CD1c-positive myeloid dendritic cell (primary cell): ENCODE measurements around the gene DOK3.

Experiments used
- DNase-seq: peaks from one replicate; pipeline ENCODE4 v3.0.0-alpha.2; 2016; ENCODE audit errors: extremely low spot score

DOK3 gene, protein sequence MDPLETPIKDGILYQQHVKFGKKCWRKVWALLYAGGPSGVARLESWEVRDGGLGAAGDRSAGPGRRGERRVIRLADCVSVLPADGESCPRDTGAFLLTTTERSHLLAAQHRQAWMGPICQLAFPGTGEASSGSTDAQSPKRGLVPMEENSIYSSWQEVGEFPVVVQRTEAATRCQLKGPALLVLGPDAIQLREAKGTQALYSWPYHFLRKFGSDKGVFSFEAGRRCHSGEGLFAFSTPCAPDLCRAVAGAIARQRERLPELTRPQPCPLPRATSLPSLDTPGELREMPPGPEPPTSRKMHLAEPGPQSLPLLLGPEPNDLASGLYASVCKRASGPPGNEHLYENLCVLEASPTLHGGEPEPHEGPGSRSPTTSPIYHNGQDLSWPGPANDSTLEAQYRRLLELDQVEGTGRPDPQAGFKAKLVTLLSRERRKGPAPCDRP

GRCh38 chr5:177509381-177509951 lies at the start of gene DOK3:
Gene DOK3 (minus strand): TSS chr5:177509826. CDS start chr5:177509540, 286 bp downstream.
- DNase-seq = peak; percentile 66

DNA sequence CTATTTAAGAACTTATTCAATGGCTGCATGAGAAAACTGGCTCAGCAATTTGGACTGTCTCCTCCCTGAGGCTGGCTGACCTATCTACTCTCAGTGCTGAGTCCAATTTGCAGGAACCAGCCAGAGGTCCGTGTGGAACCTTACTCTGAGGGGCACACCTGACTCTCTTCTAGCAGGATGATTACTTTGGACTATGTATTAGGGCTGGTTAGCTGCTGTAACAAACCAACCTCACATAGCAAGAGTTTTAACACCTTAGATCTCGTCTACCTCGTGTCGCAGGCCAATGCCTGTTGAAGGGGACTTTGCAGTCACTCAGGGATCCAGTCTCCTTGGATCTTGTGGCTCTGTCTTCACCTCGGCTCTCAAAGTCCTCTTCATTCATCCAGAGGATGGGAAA lies 48.2 kb upstream of the DOK3 start:
- no peak for DNase-seq

DNA sequence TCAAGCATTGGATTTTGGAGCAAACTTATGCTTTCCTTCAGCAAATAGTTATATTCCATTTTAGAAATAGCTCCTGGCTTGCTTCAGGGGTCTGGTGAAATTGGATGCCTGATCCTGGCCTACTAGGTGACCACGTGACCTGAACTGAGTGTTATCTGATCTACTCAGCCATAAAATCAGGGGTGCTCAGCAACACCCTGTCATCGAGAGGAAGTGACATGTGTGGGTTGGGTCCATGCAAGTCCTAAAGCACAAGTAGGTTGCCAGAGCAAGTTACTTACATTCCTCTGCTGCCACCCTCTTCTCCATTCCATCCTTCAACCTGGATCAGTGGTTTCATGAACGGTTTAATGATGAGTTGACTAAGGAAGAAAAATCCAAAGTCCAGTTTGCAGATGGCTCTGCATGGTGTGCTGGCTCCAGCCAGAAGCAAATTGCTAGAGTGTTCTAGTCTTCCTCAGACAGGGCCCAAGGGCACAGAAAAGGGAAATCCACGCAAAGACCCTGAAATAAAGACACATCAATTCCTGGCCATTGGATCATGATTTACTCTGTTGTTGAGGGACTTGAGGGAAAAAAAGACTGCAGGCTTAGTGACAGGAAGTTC lies 47.5 kb upstream of the DOK3 start:
- no peak for DNase-seq

DNA sequence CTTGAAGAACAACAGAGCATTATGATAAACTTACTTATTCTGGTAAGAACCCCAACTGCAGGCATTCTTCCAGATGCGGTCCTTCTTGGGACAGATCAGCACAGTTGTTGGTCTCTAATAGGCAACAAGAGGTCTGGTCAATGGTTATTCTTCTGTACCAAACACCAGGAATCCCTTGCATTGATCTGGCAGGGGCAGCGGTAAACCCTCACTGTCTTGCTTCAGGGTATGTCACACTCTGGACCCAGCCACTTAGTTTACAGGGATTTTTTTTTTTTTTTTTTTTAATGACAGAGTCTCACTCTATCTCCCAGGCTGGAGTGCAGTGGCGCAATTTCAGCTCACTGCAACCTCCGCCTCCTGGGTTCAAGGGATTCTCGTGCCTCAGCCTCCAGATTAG lies 46.0 kb upstream of the DOK3 start:
- DNase-seq = no peak

GRCh38 chr5:177555228-177555627 lies 45.6 kb upstream of the DOK3 start:
- DNase-seq = no peak

DNA sequence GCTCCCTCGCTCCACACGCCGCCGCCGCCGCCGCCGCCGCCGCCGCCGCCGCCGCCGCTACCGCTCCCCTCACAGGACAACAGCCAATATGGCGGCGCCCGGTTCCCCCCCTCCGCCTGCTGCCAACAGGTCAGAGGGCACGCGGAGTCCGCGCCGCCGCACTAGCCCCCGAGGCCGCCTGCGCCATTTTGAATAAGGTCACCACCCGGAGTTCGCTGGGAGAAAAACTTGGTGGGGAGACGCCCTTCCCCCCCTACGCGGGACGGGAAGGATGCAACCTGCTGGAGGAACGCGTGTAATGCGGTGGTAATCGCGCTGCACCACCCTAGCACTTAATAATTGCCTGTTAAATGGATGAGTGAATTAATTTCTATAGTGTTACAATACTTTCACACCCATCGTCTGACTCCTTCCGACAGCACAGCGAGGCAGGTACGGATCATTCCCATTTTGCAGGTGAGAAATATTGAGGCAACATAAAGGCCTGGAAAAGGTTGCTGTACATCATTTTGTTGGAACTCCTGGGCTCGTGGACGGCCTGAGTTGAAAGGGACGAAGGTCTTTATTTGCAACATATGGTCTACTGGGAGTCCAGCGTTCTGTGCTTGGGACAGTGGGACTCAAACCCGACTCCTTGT lies 45.0 kb upstream of the DOK3 start, which contains the start of gene FAM193B:
FAM193B (minus strand) TSS at position 90 of the 638 bp plus-strand sequence. CDS start 105 bp downstream, outside the sequence.
- peak; percentile 96 for DNase-seq

DNA sequence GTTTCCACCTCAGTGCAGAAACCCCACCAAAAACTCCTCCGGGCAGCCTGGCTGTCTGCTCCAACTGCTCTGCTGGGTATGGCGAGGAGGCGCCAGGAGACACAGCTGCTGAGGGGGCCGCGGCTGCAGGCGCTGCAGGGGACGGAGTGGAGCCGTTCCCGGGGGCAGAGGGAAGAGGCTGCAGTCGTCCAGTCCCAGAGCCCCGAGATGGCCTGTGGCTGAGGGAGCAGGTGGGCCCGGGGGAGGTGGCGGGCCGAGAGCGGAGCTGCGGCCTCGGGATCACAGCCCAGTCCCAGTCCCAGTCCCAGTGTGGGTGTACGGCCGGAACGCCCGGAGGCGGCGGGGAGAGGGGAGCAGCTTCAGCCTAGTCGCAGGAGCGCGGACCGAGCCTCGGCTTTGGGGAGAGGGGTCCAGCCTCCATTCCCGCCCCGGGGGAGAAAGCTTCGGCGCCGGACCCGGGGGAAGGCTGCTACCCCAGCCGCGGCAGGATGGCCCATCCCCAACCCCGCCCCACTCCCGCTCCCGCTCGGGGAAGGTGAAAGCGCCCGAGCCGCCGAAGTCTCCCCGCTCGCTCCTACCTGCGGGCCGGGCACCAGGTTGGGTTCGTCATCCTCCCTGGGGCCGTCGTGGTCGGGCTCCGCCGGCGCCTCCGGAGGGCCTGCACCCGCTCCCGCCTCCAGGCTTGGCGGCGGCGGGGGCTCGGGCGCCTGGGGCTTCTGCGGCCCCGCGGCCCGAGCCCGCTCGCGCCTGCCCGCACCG lies 44.2 kb upstream of the DOK3 start:
- DNase-seq = peak; percentile 35

- DNase-seq = no peak
Measured at GRCh38 chr5:177552839-177553455, 43.3 kb upstream of the DOK3 start.

DNA sequence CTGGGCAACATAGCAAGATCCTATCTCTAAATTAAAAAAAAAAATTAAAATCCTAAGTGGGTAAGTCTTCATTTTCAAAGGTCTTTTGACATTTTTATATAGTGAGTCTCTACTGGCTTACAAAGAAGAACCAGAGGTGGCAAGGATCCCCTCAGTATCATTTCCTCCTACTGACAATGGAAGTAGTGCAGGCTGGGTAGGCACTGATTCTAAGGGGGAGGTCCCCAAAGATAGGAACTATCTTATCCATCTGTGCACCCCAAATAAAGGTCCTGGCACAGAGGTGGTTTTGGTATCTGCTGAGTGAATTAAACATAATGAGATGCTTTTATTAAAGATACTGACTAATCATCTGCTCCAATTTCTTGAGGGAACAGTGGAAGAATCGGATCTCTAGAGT lies 40.5 kb upstream of the DOK3 start:
- peak; percentile 23 for DNase-seq

- DNase-seq = no peak
Measured at GRCh38 chr5:177548495-177548894, 38.9 kb upstream of the DOK3 start.

GRCh38 chr5:177547736-177548135 lies 38.1 kb upstream of the DOK3 start:
- DNase-seq = no peak

DNA sequence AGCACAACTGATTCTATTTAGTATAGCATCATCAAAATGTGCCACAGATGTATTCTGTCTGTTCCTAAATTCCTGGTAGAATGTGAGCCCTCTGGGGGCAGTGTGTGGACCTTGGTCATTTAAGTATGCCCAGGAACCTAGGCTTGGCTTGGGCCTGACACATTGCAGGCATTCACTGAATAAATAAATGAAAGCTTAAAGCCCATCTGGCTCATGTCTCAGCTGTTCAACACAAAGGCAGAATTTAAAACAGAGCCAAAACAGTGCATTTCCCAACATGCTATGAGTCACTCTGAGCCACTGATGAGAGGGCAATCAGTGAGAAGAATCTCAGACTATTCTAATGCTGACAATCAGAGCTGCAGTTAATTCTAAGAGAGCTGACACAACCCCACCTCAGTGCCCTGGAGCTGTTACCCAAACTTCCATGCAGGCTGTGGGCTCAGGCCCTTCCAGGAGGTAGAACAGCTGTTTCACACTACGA lies 36.7 kb upstream of the DOK3 start:
- DNase-seq = peak; percentile 47

GRCh38 chr5:177545487-177546257 lies 36.0 kb upstream of the DOK3 start:
- DNase-seq = peak; percentile 66

GRCh38 chr5:177542816-177543465 lies 33.3 kb upstream of the DOK3 start:
- DNase-seq = no peak

- DNase-seq = no peak
Measured at GRCh38 chr5:177540438-177540837, 30.8 kb upstream of the DOK3 start.

DNA sequence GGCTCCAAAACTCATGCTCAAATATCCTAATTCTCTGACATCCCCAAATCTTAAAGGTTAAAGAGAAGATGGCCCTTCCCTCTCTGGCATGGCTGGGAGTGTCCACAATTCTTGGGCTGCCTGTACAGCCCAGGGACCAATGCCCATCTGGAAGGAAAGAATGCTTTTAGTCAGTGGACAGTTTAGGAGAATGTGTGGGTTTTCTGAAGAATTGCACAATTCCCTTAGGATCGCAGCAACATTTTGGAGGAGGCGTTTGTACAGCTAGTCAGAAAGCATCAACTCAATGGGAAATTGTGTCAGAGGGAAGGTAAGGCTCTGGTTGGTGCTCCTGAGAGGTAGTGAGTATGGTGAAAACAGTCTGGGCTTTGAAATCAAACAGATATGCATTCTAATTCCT lies 29.8 kb upstream of the DOK3 start:
- DNase-seq = no peak

DNA sequence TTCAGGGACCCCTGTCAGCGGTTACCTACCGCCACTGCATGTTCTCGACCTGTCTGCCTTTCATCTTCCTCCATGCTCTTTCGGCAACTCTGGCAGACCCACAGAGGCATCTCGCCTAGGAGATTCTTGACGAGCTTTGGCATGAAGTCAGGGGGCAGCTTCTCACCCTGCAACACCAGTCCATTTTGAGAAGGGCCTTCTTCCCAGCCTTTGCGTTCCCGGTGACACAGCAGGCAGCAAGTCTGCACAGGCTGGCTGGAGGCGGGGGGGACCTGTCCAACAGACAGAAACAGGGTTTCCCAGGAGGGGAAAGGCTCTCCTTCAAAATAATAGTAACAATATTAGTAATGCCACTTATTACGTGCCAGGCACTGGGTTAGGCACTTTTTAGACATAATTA lies 29.2 kb upstream of the DOK3 start:
- DNase-seq = no peak

DNA sequence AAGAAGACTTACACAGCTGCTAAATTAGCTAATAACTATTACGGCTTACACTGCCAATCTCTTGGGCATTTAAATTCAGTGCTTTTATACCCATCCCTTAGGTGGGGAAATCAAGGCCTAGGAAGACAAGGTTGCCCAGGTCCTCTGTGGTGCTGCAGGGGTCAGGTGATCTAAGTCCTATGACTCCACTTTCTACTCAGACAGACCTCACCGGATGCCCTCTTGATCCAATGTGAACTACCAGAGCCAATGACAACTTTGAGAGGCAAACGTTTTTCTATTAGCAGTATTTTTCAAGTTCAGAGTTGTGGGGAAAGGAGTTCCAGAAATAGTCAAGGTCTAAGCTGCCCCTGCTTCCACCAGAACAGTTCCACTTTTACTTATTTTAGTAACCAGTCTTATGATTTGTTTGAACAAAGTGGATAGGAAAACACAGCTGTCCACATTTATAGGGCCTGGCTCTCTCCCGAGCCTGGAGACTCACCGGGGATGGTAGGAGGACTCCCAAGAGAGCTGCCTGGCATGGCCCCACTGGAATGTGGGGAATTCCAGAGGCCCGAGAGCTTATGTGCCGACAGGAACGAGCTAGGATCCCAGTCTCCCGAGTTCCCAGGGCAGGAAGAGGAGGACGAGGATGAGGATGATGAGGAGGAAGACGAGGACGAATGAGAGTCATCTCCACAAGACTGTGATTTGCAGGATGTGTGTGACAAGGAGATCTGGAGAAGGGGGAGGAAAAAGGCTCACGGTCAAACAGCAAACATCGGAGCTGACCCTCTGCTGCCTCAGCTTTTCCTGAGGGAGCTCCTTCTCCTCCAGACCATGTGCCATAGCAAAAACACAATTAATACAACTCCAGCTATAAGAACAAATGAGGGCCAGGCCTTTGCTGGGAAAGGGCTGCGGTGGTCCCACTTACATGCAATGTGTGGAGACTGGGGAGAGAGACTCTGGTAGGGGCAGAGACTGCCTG lies 28.0 kb upstream of the DOK3 start:
- no peak for DNase-seq

- no peak for DNase-seq
Measured at GRCh38 chr5:177536386-177536785, 26.8 kb upstream of the DOK3 start.
